ENCODE results near the gene OTUD5. TPM values are rescaled to one million over a fixed set of nuclear protein-coding genes. Genes with fewer than 3 reads are reported as not detected.
A peak's percentile ranks its signal among the peaks of the same experiment; 100 is the strongest.

The OTUD5 gene
- total and polyA plus RNA-seq, 2 experiments from 2014 or later: 27.0 to 43.4 TPM

- no peaks in the 10 kb centered on the region for H4K20me1 ChIP-seq (ENCODE audit: insufficient read depth)
- H3K27me3 ChIP-seq (replicated peaks; ENCODE audit: insufficient read depth): no peaks in the 10 kb centered on the region
- WGBS, 2 experiments (ENCODE audit: low coverage in 1 of 2, low lambda C conversion rate in 2 of 2, missing lambda C conversion rate in 2 of 2): 93 to 100% methylated on average over 5 of the region's 5 CpGs
- H3K9me2 ChIP-seq (ENCODE audit: insufficient read depth): no peaks in the 10 kb centered on the region
- H3K4me1 ChIP-seq (ENCODE audit: insufficient read depth): peaks cover 9% of the 10 kb centered on the region; the same call in 1 of the 2 replicates
- TF ChIP-seq EZH2 (IDR thresholded peaks at IDR 0.05; ENCODE audit: insufficient read depth, poor library complexity, severe bottlenecking) (no peak), EZH2phosphoT487 (IDR thresholded peaks at IDR 0.05; ENCODE audit: insufficient read depth, low read depth) (no peak)
- in situ Hi-C loops (cut with MboI): loop anchor here (25.0 kb wide), 1 partner anchor 262 kb away; no protein-coding TSS in a partner anchor
- H3K36me3 ChIP-seq (ENCODE audit: low read depth): no peaks in the 10 kb centered on the region
- no peak for DNase-seq
- no peak overlapping the region for H3K4me3 ChIP-seq
- no peak overlapping the region for H2AFZ ChIP-seq
- H3K27ac ChIP-seq: no peak overlapping the region
- no peak overlapping the region for H3K9ac ChIP-seq
- H3K9me3 ChIP-seq (ENCODE audit: low read depth): no peaks in the 10 kb centered on the region
- H3K79me2 ChIP-seq (ENCODE audit: insufficient read depth): peaks cover 24% of the 10 kb centered on the region
- peaks cover 20% of the 10 kb centered on the region for H3F3A ChIP-seq (ENCODE audit: insufficient read depth)
- no peak overlapping the region for H3K4me2 ChIP-seq (ENCODE audit: unreplicated experiment)
Observed at GRCh38 chrX:48924270-48924669, 33.1 kb downstream of the OTUD5 start.

DNA sequence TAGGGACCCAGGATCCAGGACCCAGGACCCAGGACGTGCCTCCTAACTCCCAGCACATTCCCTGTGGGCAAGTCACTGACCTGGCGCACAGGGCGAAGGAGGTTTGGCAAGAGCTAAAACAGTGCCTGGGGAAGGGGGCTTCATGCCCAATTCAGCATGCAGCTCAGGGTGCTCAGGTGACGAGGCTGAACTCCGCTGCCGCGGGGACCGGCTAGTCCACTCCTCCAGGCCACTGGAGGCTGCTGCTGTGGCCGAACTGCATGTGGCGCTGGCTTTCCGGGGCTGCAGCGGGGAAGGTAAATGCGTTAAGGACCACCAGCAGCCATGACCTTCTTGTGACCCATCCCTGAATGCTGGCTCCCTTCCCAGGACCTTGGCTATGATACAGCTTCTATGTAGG, 33.6 kb downstream of the OTUD5 start:
- Histone ChIP-seq H3K36me3 (ENCODE audit: low read depth) (no peaks in the 10 kb centered on the region), H3K9ac (no peak overlapping the region), H3K9me2 (ENCODE audit: insufficient read depth) (no peaks in the 10 kb centered on the region), H3K27me3 (replicated peaks; ENCODE audit: insufficient read depth) (no peaks in the 10 kb centered on the region), H3K79me2 (ENCODE audit: insufficient read depth) (peaks cover 23% of the 10 kb centered on the region), H3K9me3 (ENCODE audit: low read depth) (no peaks in the 10 kb centered on the region), H3K4me3 (no peak overlapping the region), H2AFZ (no peak overlapping the region), H3K4me1 (ENCODE audit: insufficient read depth) (peaks cover 12% of the 10 kb centered on the region; the same call in 1 of the 2 replicates), H4K20me1 (ENCODE audit: insufficient read depth) (no peaks in the 10 kb centered on the region), H3F3A (ENCODE audit: insufficient read depth) (peaks cover 22% of the 10 kb centered on the region), H3K27ac (no peak overlapping the region), H3K4me2 (ENCODE audit: unreplicated experiment) (no peak overlapping the region)
- WGBS, 2 experiments (ENCODE audit: low coverage in 1 of 2, low lambda C conversion rate in 2 of 2, missing lambda C conversion rate in 2 of 2): 98 to 100% methylated on average over 1 to 11 of the region's 13 CpGs
- no peak for DNase-seq
- TF ChIP-seq EZH2phosphoT487 (IDR thresholded peaks at IDR 0.05; ENCODE audit: insufficient read depth, low read depth) (no peak), EZH2 (IDR thresholded peaks at IDR 0.05; ENCODE audit: insufficient read depth, poor library complexity, severe bottlenecking) (no peak)
- in situ Hi-C loops (cut with MboI): loop anchor here (25.0 kb wide), 1 partner anchor 261 kb away; no protein-coding TSS in a partner anchor

DNA sequence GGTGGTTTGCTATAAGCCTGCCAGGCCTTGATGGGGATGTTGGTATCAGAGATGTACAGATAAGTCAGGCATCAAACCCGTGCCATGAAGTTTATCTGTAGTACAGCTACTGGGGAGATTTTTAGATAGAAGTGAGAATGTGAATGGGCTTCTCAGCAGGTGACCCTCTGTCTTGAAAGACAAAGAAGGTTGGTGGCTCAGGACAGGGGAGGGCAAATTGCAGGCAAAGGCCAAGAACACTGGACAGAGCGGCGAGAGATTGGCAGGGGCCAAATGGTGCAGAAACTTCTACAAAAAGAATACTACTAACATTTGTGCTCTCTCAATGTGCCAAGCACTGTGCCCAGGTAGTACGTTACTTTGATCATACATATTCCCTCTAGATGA, 36.7 kb downstream of the OTUD5 start:
- no peak for TF ChIP-seq EZH2 (IDR thresholded peaks at IDR 0.05; ENCODE audit: insufficient read depth, poor library complexity, severe bottlenecking)
- TF ChIP-seq EZH2phosphoT487 (IDR thresholded peaks at IDR 0.05; ENCODE audit: insufficient read depth, low read depth): no peak
- in situ Hi-C loops (cut with MboI): loop anchor here (25.0 kb wide), 1 partner anchor 258 kb away; no protein-coding TSS in a partner anchor
- Histone ChIP-seq H3F3A (ENCODE audit: insufficient read depth) (peaks cover 27% of the 10 kb centered on the region), H3K79me2 (ENCODE audit: insufficient read depth) (no peaks in the 10 kb centered on the region), H2AFZ (no peak overlapping the region), H3K36me3 (ENCODE audit: low read depth) (no peaks in the 10 kb centered on the region), H3K4me3 (no peak overlapping the region), H3K4me1 (ENCODE audit: insufficient read depth) (peaks cover 12% of the 10 kb centered on the region; the same call in 1 of the 2 replicates), H3K9ac (no peak overlapping the region), H3K27me3 (replicated peaks; ENCODE audit: insufficient read depth) (no peaks in the 10 kb centered on the region), H3K9me2 (ENCODE audit: insufficient read depth) (no peaks in the 10 kb centered on the region), H3K9me3 (ENCODE audit: low read depth) (no peaks in the 10 kb centered on the region), H4K20me1 (ENCODE audit: insufficient read depth) (no peaks in the 10 kb centered on the region), H3K27ac (no peak overlapping the region), H3K4me2 (ENCODE audit: unreplicated experiment) (no peak overlapping the region)
- WGBS, 2 experiments (ENCODE audit: low coverage in 1 of 2, low lambda C conversion rate in 2 of 2, missing lambda C conversion rate in 2 of 2): 89 to 93% methylated on average over 3 to 4 of the region's 4 CpGs
- DNase-seq: no peak

DNA sequence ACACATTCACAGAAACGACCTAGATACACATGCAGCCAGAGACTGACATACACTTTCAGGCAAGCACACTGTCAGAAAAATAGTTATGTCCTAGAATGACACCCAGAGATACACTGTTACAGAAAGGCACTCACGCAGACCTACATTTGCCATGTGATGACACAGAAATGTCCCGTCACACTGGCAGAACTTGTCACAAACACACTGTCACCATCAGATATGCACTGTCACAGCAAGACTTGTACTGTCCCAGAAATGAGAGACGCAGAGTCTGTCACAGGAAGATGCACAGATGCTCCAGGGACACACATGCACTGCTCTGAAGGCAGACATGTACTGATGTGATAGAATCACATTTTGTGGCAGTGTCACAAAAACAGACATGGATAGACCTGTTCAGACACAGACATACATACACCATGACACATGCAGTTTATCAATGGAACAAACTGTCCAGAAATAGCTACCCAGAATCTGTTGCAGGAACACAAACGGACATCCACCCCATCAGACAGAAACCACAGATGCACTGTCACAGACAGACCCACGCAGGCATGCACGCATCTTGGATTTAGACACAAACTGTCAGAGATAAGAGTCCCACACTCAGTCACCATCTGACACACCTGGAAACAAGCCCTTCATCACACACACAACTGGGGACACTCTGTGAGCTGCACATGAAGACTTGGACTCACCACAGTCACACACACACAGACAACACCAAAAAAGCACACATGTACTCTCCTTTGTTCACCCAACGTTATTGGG, 37.3 kb downstream of the OTUD5 start:
- no peaks in the 10 kb centered on the region for H3K9me3 ChIP-seq (ENCODE audit: low read depth)
- H2AFZ ChIP-seq: no peak overlapping the region
- H3K9ac ChIP-seq: no peak overlapping the region
- no peak overlapping the region for H3K4me2 ChIP-seq (ENCODE audit: unreplicated experiment)
- TF ChIP-seq EZH2 (IDR thresholded peaks at IDR 0.05; ENCODE audit: insufficient read depth, poor library complexity, severe bottlenecking) (no peak), EZH2phosphoT487 (IDR thresholded peaks at IDR 0.05; ENCODE audit: insufficient read depth, low read depth) (no peak)
- no peak overlapping the region for H3K4me3 ChIP-seq
- DNase-seq: no peak
- no peaks in the 10 kb centered on the region for H3K27me3 ChIP-seq (replicated peaks; ENCODE audit: insufficient read depth)
- H3K27ac ChIP-seq: peak overlapping the region; percentile 38; the same call in 1 of the 2 replicates
- peaks cover 12% of the 10 kb centered on the region; the same call in 1 of the 2 replicates for H3K4me1 ChIP-seq (ENCODE audit: insufficient read depth)
- H3K9me2 ChIP-seq (ENCODE audit: insufficient read depth): no peaks in the 10 kb centered on the region
- no peaks in the 10 kb centered on the region for H4K20me1 ChIP-seq (ENCODE audit: insufficient read depth)
- WGBS, 2 experiments (ENCODE audit: low coverage in 1 of 2, low lambda C conversion rate in 2 of 2, missing lambda C conversion rate in 2 of 2): 38 to 43% methylated on average over 6 to 8 of the region's 8 CpGs
- peaks cover 27% of the 10 kb centered on the region for H3F3A ChIP-seq (ENCODE audit: insufficient read depth)
- H3K79me2 ChIP-seq (ENCODE audit: insufficient read depth): no peaks in the 10 kb centered on the region
- in situ Hi-C loops (cut with MboI): loop anchor here (25.0 kb wide), 1 partner anchor 258 kb away; no protein-coding TSS in a partner anchor
- H3K36me3 ChIP-seq (ENCODE audit: low read depth): no peaks in the 10 kb centered on the region

Data from GM23248 (cell line).